HG03354 (cell line): Measurements from ENCODE around the gene ARHGEF1.

ENCODE experiments used
- ATAC-seq: cut with Tn5 transposase; IDR thresholded peaks from one replicate; pipeline ENCODE4 v1.9.1; 2021; ENCODE audit warnings: mild to moderate bottlenecking; ENCODE audit not compliant: unreplicated experiment, poor library complexity, severe bottlenecking

The ARHGEF1 gene

DNA sequence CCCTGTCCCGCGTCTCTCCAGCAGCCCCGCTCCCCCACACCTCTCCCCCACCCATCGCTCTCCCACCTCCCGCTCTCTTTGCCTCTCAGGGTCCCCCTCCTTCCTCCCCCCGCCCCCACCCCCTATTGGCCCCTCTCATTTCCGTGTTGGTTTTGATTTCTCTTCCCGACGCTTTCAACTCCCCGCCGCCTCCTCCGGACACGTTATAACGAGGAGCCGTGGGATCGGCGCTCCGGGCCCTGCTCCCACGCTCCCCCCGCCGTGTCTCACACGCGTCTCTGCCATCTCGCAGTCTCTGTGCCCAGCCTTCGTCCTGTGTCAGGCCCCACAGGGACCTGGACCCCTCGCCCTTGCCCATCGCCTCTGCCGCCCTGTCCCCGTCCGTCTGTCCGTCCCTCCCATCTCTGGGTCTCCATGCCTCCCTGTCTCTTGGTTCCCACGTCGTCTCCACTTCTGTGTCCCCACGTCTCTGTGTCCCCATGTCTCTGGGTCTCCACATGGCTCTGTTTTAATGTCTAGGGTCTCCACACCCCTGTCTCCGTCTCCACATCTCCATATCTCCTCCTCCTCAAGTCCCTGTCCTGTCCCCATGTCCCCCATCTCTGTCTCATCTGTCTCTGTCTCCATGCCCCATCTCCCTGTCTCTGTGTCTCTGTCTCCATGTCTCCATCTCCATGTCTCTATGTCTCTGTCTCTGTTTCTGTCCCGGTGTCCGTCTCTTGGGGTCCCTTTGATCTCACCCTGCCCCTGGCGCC lies 32.2 kb downstream of the ARHGEF1 start:
- ATAC-seq, result no peak

DNA sequence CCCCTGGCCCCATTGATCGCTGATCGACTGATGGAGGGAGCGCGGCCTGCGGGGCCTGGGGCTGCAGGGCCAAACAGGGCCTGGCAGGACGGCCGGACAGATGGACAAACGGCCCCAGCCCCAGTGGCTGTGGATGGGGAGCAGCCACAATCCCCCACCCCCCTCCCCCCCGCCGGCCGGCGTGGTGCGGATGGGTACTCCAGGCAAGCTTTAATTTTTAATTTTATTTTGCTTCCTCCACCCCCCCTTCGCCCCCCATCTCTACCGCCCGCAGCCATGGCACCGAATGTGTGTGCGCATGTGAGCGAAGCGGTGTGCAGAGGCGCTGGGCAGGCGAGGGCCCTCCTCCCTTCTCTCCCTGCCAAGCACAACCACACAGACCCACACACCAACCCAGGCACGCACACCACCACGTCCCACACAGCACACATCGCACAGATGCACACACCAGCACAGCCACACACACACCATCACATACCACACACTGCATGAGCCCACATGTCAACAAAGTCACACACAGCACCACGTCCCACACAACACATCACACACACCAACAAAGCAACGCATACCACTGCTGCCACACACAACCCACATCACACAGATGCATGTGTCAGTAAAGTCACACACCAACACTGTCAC lies 32.9 kb downstream of the ARHGEF1 start:
- ATAC-seq, result no peak

DNA sequence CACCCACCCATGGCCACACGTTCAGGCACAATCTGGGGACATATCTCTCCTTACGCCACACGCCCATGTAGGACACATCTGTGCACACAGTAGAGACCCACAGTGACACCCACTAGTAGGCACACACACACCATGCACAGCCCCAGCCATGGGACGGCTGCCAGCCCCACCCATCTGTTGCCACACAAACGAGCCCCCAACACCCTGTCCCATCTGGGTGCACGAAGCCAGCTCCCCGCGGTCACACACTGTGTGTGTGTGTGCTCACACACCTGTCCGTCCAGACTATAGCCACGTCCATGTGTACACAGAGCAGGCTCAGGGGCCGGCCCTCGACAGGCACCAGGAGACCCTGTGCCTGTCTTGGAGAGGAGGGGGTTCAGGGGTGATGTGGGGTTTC lies 34.7 kb downstream of the ARHGEF1 start:
- no peak for ATAC-seq

DNA sequence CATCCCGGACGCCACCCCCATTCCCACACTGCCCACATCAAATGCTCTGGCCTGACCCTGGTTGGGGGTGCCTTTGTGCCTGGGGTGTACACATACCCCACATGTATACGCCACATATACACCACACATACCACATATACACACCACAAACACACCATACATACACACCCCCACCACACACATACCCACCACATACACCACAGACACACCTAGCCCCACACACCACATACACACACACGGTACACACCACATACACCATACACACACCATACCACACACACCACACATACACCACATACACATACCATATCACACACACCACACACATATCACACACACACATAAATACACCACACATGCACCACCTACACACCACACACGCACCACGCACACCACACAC lies 35.1 kb downstream of the ARHGEF1 start:
- ATAC-seq, result no peak

DNA sequence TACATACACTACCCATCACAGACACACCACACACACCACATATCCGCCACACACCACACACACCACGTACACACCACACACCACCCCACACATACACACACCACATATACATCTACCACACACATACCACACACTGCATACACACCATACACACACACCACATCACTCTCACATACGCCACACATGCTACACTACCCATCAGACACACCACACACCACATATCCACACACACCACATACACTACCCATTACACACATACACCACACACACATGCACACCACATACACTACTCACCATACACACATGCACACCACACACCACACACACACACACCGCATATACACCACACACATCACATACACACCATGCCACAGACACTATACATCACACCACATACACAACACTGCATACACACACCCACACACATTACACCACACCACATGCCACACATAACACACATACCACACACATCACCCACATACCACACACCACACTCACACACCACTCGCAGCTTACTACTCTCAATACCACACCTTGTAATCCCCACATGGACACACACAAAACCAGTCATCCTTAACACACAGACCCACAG lies 35.8 kb downstream of the ARHGEF1 start:
- no peak for ATAC-seq

DNA sequence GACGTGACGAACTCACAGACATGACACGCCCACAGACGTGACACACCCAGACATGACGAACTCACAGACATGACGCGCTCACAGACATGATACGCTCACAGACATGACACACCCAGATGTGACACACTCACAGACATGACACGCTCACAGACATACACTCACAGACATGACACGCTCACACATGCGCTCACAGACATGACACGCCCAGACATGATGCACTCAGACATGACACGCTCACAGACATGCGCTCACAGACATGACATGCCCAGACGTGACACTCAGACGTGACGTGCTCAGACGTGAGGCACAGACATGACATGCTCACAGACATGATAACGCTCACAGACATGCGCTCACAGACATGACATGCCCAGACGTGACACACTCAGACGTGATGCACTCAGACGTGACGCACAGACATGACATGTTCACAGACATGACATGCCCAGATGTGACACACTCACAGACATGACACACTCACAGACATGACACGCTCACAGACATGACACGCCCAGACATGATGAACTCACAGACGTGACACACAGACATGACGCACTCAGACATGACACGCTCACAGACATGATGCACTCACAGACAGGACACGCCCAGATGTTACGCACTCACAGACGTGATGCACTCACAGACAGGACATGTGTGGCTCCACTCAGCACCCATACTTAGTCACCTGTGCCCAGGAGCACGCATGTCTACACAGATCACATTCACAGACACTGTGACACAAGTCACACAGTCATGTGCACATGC lies 37.1 kb downstream of the ARHGEF1 start:
- ATAC-seq, result no peak

DNA sequence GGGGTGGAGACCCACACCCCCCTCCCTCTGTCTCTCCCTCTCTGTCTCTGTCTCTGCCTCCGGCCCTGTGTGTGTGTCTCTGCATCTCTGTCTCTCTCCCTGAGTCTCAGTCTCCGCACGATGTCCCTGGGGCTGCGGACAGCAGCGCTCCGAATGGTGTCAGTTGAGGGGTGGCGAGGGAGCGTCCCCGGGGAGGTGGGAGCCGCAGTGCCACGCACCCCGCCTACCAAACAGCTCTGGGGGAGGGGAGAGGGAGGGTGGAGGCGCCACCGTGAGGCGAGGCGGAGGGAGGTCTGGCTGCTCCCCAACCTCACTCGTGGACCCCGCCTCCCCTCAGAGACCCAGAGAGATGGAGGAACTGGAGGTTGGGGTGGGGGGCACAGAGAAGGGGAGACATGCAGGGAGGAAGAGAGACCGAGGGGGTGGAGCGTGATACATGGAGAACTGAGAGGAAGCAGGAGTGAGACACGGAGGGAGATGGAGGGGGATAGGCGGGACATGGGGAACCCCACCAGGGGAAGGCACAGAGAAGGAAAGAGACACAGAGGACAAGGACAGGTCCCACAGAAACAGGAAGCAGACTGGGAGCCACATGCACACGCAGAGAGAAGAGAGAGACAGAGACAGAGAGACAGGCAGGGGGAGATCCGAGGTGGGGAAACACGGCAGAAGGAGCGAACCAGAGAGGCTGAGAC lies 38.0 kb downstream of the ARHGEF1 start:
- no peak for ATAC-seq

DNA sequence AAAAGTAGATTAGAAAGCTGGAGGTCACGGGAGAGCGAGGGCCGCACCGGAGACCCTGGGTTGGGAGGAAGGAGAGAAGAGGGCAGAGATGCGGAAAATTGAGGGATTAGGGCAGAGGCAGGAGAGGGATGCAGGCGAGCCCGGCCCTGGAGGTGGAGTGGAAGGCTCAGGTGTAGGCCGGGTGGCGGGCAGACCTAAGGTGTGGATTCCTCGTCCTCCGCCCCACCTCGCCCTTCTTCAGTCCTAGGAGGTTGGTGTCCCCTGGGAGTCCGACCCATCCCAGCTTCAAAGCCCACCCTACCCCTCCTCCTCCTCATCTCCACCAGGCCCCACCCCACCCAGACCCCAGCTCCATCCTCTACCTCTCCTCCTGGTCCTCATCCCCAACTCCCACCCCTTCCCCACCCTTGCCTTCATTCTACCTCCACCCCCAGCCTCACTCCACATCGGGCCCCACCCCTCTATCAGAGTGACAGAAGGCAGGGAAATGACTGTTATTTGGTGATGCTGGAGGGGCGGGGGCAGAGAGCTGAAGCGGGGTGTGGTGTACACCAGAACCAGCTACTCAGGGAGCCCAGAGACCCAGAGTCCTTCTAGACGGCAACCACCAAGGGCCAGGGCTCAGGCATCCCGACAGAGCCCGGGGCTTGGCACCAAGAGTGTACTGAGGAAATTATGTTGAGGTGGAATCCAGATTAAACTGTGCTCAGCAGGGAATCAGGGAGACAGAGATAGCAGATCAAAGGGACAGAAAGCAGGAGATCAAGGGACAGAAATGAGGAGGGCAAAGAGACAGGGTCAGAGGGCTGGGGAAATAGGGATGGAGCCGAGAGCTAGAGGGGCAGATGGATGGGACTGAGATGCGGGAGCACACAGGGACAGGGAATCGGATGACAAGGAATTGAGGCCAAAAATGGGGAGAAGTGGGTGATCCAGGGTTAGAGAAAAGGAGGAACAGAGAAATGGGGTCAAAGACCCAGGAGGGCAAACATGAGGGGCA lies 38.9 kb downstream of the ARHGEF1 start:
- ATAC-seq, result no peak

DNA sequence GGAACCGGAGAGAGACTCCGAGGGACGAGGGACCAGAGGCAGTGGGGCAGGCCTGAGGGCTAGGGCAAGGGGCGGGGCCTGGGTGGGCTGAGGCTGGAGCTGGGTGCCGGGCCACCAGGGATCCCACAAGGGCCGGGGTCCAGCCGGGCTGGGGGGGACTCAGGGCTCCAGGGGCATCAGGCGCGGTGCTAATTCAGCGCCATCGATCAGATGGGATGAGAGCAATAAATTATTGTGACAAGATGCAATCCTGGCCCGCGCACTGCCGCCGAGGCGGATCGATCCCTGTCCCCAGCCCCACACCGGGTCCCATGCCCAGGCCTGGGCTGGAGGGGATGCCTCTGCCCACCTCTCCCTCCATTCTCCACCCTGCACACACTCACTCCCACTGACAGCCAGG lies 39.6 kb downstream of the ARHGEF1 start:
- ATAC-seq, result no peak

DNA sequence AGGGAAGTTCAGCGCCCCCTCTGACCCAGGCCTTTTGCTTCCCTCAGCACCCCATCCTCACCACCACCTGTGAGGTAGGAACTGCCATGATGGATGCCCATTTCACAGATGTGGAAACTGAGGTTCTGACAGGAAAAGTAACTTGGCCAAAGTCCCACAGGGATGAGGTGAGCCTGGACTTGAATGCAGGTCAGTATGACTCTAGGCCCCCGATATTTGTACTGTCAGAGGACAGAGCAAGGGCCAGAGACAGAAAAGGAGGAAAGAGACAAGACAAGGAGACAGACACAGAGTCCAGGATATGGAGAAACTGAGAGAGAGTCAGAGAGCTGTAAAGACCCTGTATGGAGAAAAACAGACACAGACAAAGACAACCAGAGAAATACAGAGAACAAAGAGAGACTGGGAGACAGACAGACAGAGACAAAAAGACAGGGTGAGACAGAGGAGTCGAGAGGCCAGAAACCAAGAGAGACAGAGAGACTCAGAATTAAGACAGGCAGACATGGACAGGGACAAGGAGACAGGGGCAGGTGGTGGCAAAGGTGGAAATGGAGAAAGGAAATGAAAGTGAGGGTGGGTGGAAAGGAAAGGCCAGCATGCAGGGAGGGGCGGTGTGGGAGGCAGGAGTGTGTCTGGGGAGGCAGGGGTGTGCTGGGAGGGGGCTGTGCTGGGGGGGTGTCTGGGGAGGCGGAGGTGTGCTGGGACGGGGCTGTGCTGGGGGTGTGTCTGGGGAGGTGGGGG lies 40.2 kb downstream of the ARHGEF1 start:
- ATAC-seq, result no peak

DNA sequence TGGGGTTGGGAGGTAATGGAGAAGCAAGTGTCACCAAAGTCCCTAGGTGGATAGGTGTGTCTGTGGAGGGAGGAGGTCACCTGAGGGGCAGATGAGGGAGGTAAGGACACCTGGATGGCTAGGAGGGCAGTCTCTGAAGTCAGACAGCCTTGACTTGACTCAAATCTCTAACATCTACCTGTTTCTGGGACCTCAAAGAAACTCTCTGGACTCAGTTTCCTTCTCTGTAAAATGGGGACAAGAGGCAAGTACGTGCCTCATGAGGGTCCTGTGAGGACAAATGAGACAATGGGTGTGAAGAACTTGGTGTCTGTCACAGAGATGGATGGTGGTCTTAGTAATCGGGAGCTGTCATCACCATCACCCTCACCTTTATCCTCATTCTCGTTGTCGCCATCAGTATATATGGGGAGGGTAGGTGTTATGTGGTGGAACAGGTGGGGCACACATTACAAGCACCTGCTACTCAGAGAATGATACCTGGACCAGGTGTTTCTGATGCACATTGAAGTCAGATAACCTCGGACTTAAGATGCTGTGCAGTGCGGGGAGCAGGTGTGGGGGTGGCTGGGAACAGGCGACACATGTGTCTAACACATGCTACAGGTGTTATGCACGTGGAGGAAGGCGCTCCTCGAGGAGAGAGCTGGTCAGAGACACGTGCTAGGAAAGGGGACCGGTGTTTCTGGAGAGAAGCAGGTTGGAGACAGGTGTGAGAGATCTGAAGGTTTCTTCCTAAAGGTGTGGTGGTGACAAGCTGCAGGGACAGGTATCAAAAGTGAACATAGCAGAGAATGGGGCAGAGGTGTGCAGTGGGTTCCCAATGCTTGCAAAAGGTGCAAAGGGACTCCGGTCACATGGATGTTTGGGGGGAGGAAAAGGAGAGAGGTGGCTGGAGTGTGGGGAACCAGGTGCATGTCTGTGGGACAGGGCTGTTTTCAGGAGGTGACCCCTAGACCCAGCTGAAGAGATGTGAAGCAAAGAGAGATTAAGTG lies 41.5 kb downstream of the ARHGEF1 start:
- ATAC-seq, result no peak

DNA sequence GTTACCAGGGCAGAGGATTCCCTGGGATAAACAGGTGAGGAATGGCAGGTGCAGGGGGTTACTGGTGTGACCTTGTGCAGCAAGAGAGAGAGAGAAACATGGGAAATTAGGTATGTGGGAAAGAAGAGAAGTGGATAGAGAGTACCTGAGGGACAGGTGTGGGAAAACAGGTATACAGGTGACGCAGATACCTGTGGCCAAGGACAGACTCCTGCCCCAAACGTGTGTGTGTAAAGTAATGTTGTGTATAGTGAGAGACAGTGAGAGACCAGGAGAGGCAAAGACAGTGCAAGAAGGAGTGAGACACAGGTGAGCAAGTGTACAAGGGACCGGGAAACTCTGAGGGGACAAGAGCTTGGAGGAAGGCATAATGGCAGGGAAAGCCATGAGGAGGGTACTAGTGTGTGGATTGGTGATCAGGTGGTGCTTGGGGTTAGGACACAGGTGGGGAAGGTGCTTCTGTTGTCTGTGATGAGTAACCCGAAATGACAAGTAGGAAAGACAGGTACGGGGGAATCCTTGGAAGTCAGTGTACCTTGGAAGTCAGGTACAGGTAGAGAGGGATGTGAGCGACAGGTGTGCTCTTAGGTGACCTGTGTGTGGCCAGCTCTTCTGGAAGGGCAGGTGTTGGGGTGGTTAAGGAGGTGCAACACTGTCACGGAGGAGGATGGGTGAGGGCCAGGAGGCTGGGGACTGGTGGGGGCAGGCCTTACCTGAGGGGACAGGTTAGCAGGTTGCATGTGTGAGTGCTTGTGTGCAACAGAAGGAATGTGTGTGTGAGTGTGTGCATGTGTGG lies 42.4 kb downstream of the ARHGEF1 start:
- no peak for ATAC-seq

DNA sequence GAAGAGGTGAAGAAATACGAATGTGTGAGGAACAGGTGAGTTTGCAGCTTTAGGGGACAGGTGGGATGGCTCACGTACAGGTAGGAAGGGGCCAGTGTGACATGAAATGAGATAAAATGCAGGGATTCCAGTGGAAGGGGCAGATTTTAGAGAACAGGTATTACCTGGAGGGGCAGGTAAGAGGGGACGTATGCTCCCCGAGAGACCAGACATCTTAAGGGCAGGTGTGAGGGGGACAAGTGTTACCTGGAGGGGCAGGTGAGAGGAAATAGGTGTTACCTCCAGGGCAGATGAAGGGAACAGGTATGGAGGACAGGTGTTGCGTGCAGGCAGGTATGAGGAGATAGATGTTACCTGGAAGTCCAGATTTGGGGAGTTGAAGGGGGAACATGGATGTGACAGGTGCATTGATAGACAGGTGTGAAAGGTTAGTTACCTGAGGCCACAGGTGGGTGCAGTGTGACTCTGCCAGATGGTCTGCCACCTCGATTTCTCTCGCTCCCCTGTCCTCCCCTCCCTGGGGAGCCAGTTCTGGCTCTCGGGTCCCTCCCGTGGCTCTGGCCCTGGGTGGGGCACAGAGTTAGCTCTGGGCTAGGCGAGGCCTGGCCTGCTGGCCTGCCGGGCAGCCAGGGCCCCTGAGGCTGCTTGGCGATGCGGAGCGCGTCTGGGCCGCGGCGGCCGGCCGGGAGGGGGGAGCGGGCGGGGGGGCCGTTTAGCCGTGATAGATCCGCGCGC lies 43.2 kb downstream of the ARHGEF1 start:
- no peak for ATAC-seq

DNA sequence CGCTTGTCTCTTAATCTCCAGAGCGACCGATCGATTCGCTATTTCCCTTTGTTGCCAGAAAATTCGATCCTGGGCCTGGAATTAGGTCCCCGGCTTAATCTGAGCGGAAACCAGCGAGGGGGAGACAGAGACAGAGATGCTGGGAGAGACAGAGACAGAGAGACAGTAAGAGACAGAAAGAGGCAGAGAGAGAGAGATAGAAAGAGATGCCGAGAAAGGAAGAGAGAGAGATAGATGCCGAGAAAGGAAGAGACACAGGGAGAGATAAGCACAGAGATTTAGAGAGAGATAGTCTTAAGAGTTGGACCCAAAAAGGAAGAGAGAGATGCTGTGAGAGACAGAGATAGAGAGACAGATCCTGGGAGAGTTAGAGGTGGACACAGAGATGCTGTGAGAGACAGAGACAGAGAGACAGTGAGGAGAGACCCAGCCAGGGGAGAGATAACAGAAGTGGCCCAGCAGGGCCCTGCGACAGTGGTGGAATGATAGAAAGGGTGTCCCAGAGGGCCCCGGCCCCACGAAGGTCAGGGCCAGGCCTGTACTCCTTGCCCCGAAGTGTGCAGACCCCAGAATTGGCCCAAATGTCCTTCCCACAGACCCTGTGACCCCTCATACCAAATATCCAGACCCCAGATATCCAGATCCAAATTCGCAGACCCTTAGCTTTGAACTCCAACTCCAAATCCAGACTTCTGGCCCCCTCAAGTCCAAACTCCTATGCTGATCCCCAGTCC lies 43.9 kb downstream of the ARHGEF1 start:
- no peak for ATAC-seq
